GM12891 (cell line): ENCODE results near the gene DNAJB12.

Experiments
- POLR2A ChIP-seq: IDR thresholded peaks from 2 replicates; pipeline ENCODE4 v1.6.1; 2011; ENCODE audit warnings: low read depth, low read length, control low read depth
- POLR2AphosphoS5 ChIP-seq: IDR thresholded peaks from 2 replicates; pipeline ENCODE4 v1.6.1; 2011; ENCODE audit warnings: low read depth, low read length, control low read depth

GRCh38 chr10:72315054-72315453, 39.7 kb downstream of the DNAJB12 start:
- no peak for TF ChIP-seq POLR2A
- TF ChIP-seq POLR2AphosphoS5 = no peak
